Prostate gland (tissue), 2 donors: ENCODE results near the gene SCLY.

Source experiments
- POLR2A ChIP-seq: fragments of 450-650 bp; IDR thresholded peaks from one replicate; pipeline ENCODE4 v1.6.1; 2016; ENCODE audit warnings: antibody characterized with exemption, mild to moderate bottlenecking
- TF ChIP-seq, protein P1 (sequence below), 4 experiments: fragments of 200-600 bp in 2 of 4; fragments of 450-650 bp in 2 of 4; sonication (generic) in 2 of 4; IDR thresholded peaks; 1 replicate in 3 of 4; 2 replicates in 1 of 4; pipeline ENCODE4 v1.5.1; 2016 to 2019; ENCODE audit warnings: antibody characterized with exemption in 4 of 4, mild to moderate bottlenecking in 2 of 4, moderate library complexity in 2 of 4

DNA sequence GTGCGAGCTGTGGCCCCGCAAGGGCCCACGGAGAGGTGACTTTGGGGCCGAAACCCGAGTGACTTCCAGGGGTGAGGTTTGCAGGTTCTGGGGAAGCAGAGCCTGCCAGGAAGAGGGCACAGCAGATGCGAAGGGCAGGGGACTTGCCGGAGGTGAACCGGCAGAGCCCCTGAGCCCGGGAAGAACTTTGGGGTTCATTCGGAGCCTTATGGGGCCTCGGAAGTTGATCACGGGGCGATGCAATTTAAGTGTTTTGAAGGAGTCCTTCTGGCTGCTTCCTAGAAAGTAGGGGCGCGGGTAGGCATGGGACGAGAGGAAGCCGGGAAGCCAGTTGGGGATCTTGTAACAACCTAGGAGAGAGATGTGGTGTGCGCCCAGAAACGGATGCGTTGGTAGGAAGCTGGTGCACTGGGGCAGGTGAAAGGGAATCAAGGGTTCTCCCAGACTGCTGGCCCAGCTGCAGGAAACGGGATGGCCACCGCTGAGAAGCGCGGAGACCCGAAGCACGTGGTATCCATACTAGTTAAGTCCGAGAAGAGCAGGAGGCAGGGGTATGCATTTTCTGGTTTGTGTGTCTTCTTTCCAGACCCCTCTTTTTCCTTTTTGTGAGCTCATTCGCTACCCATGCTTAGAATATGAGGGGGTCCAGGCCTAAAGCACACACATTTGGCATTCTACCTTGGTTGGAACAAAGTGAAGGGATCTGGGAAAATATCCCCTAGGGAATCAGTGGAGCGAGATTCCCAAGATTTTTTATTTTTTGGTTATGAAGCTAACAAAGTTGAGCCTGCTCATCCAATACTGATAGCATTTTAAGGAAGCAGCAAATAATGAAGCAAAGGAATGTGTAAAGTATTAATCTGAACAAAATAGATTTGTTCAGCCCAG, 758 bp downstream of the SCLY start:
- TF ChIP-seq, protein P1, sequence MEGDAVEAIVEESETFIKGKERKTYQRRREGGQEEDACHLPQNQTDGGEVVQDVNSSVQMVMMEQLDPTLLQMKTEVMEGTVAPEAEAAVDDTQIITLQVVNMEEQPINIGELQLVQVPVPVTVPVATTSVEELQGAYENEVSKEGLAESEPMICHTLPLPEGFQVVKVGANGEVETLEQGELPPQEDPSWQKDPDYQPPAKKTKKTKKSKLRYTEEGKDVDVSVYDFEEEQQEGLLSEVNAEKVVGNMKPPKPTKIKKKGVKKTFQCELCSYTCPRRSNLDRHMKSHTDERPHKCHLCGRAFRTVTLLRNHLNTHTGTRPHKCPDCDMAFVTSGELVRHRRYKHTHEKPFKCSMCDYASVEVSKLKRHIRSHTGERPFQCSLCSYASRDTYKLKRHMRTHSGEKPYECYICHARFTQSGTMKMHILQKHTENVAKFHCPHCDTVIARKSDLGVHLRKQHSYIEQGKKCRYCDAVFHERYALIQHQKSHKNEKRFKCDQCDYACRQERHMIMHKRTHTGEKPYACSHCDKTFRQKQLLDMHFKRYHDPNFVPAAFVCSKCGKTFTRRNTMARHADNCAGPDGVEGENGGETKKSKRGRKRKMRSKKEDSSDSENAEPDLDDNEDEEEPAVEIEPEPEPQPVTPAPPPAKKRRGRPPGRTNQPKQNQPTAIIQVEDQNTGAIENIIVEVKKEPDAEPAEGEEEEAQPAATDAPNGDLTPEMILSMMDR (IDR thresholded peaks at IDR 0.05): no peak
- no peak for TF ChIP-seq POLR2A
